SU-DHL-6 (cell line): ENCODE data around the gene CCDC13.

Experiments
- H2AFZ ChIP-seq: fragments of 200-600 bp; sonication (generic); 2 replicates; pipeline ENCODE4 v1.6.1; 2014; ENCODE audit warnings: low read depth, mild to moderate bottlenecking, moderate library complexity, mixed read lengths, antibody characterized with exemption, low read length; ENCODE audit not compliant: severe bottlenecking
- H3F3A ChIP-seq: fragments of 200-600 bp; shearing (Covaris generic); 2 replicates; pipeline ENCODE4 v1.6.0; 2016; ENCODE audit warnings: antibody characterized with exemption, mild to moderate bottlenecking; ENCODE audit not compliant: insufficient read depth
- H3K27ac ChIP-seq: fragments of 200-600 bp; sonication (generic); 2 replicates; pipeline ENCODE4 v1.5.1; 2016; ENCODE audit warnings: low read depth, mild to moderate bottlenecking, low read length, moderate library complexity, mixed read lengths
- H3K27me3 ChIP-seq: fragments of 200-600 bp; sonication (generic), shearing (Covaris generic); 2 replicates; pipeline ENCODE4 v1.6.0; 2014; ENCODE audit warnings: mild to moderate bottlenecking, low read length
- H3K36me3 ChIP-seq: fragments of 200-600 bp; sonication (generic); 2 replicates; pipeline ENCODE4 v1.6.1; 2014; ENCODE audit warnings: mild to moderate bottlenecking, low read length, mixed read lengths
- H3K4me2 ChIP-seq: fragments of 300-600, 200-600 bp; shearing (Covaris generic), sonication (generic); 2 replicates; pipeline ENCODE4 v1.6.0; 2014; ENCODE audit warnings: low read length, low read depth, mild to moderate bottlenecking; ENCODE audit not compliant: poor library complexity, severe bottlenecking
- H3K4me3 ChIP-seq: fragments of 200-600 bp; sonication (generic); 2 replicates; pipeline ENCODE4 v1.5.1; 2014; ENCODE audit warnings: antibody characterized with exemption, low read length, mild to moderate bottlenecking, mixed read lengths; ENCODE audit not compliant: insufficient read depth, poor library complexity, severe bottlenecking
- H3K79me2 ChIP-seq: fragments of 200-600 bp; sonication (generic); 2 replicates; pipeline ENCODE4 v1.6.1; 2014; ENCODE audit warnings: mild to moderate bottlenecking, low read length, moderate library complexity; ENCODE audit not compliant: insufficient read depth
- H3K9ac ChIP-seq: fragments of 200-600 bp; sonication (generic); 2 replicates; pipeline ENCODE4 v1.7.0; 2014; ENCODE audit warnings: mild to moderate bottlenecking, low read length
- H3K9me2 ChIP-seq: fragments of 200-600 bp; sonication (generic); replicated peaks from 2 replicates; pipeline ENCODE4 v1.6.1; 2014; ENCODE audit warnings: low read length; ENCODE audit not compliant: insufficient read depth
- H3K9me3 ChIP-seq: fragments of 200-600 bp; sonication (generic); 2 replicates; pipeline ENCODE4 v1.6.1; 2014; ENCODE audit warnings: low read length, mixed read lengths; ENCODE audit not compliant: insufficient read depth
- H4K20me1 ChIP-seq: fragments of 200-600 bp; sonication (generic); 2 replicates; pipeline ENCODE4 v1.6.1; 2014; ENCODE audit warnings: low read depth, mild to moderate bottlenecking, antibody characterized with exemption, low read length, moderate library complexity, mixed read lengths
- EZH2phosphoT487 ChIP-seq: fragments of 200-600 bp; sonication (generic), shearing (Covaris generic); conservative IDR thresholded peaks from 2 replicates; pipeline ENCODE4 v1.6.1; 2018; ENCODE audit warnings: mild to moderate bottlenecking, antibody characterized with exemption, low read length, moderate library complexity, mixed read lengths
- TF ChIP-seq, protein P1 (sequence below): fragments of 200-600 bp; sonication (generic); IDR thresholded peaks from one replicate; pipeline ENCODE4 v1.5.1; 2017; ENCODE audit warnings: antibody characterized with exemption, mild to moderate bottlenecking, low read length, moderate library complexity; ENCODE audit not compliant: insufficient read depth, poor library complexity, severe bottlenecking

The CCDC13 gene

GRCh38 chr3:42764561-42765295 lies 8.3 kb downstream of the CCDC13 start:
- H3K36me3 ChIP-seq: no peaks in the 10 kb centered on the region
- H3K4me3 ChIP-seq: no peak overlapping the region
- no peak overlapping the region for H2AFZ ChIP-seq
- no peaks in the 10 kb centered on the region for H3K27me3 ChIP-seq
- H3K9me3 ChIP-seq: no peaks in the 10 kb centered on the region
- H3K9ac ChIP-seq: no peak overlapping the region
- no peaks in the 10 kb centered on the region for H3F3A ChIP-seq
- TF ChIP-seq, protein P1, sequence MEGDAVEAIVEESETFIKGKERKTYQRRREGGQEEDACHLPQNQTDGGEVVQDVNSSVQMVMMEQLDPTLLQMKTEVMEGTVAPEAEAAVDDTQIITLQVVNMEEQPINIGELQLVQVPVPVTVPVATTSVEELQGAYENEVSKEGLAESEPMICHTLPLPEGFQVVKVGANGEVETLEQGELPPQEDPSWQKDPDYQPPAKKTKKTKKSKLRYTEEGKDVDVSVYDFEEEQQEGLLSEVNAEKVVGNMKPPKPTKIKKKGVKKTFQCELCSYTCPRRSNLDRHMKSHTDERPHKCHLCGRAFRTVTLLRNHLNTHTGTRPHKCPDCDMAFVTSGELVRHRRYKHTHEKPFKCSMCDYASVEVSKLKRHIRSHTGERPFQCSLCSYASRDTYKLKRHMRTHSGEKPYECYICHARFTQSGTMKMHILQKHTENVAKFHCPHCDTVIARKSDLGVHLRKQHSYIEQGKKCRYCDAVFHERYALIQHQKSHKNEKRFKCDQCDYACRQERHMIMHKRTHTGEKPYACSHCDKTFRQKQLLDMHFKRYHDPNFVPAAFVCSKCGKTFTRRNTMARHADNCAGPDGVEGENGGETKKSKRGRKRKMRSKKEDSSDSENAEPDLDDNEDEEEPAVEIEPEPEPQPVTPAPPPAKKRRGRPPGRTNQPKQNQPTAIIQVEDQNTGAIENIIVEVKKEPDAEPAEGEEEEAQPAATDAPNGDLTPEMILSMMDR: no peak
- no peak for TF ChIP-seq EZH2phosphoT487
- H4K20me1 ChIP-seq: no peaks in the 10 kb centered on the region
- no peaks in the 10 kb centered on the region for H3K9me2 ChIP-seq
- H3K79me2 ChIP-seq: no peaks in the 10 kb centered on the region
- H3K4me2 ChIP-seq: no peak overlapping the region
- H3K27ac ChIP-seq: no peak overlapping the region

DNA sequence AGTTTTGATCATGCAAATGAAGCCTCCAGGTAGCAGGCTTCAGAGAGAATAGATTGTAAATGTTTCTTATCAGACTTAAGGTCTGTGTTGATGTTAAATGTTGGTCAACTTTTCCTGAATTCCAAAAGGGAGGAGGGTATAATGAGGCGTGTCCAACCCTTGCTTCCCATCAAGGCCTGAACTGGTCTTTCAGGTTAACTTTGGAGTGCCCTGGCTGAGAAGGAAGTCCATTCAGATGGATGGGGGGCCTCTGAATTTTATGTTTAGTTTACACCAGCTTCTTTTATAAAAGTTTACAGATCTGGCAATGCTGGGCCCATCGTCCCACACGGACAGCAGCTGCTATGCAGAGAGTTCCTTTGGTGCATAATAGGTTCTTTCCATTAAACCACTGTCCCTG lies 8.9 kb downstream of the CCDC13 start:
- Histone ChIP-seq H3K36me3 (no peaks in the 10 kb centered on the region), H3K9ac (no peak overlapping the region), H4K20me1 (no peaks in the 10 kb centered on the region), H2AFZ (no peak overlapping the region), H3K27me3 (no peaks in the 10 kb centered on the region), H3K79me2 (no peaks in the 10 kb centered on the region), H3F3A (no peaks in the 10 kb centered on the region), H3K4me3 (no peak overlapping the region), H3K27ac (no peak overlapping the region), H3K4me2 (no peak overlapping the region), H3K9me3 (no peaks in the 10 kb centered on the region), H3K9me2 (no peaks in the 10 kb centered on the region)
- no peak for TF ChIP-seq EZH2phosphoT487
- TF ChIP-seq, protein P1: no peak

GRCh38 chr3:42763021-42763420 lies 10.0 kb downstream of the CCDC13 start:
- no peaks in the 10 kb centered on the region for H3K27me3 ChIP-seq
- H2AFZ ChIP-seq: no peak overlapping the region
- H3K79me2 ChIP-seq: no peaks in the 10 kb centered on the region
- no peaks in the 10 kb centered on the region for H3K9me2 ChIP-seq
- no peaks in the 10 kb centered on the region for H4K20me1 ChIP-seq
- H3K9ac ChIP-seq: no peak overlapping the region
- H3K27ac ChIP-seq: no peak overlapping the region
- no peaks in the 10 kb centered on the region for H3K36me3 ChIP-seq
- no peak for TF ChIP-seq EZH2phosphoT487
- TF ChIP-seq, protein P1: no peak
- H3K9me3 ChIP-seq: no peaks in the 10 kb centered on the region
- no peak overlapping the region for H3K4me2 ChIP-seq
- H3K4me3 ChIP-seq: no peak overlapping the region
- no peaks in the 10 kb centered on the region for H3F3A ChIP-seq
